HUES6 (cell line): ENCODE results near the gene PCSK6.

ENCODE experiments used
- H3K27ac ChIP-seq: 2 replicates; pipeline ENCODE4 v1.7.0; 2013; ENCODE audit warnings: low read depth, mild to moderate bottlenecking, low read length, inconsistent platforms
- H3K27me3 ChIP-seq: 2 replicates; pipeline ENCODE4 v1.6.1; 2013; ENCODE audit warnings: low read length; ENCODE audit not compliant: control insufficient read depth, insufficient read depth
- H3K36me3 ChIP-seq: 2 replicates; pipeline ENCODE4 v1.6.1; 2013; ENCODE audit warnings: low read length; ENCODE audit not compliant: control insufficient read depth, insufficient read depth
- H3K4me1 ChIP-seq: 2 replicates; pipeline ENCODE4 v1.6.1; 2013; ENCODE audit warnings: low read length; ENCODE audit not compliant: control insufficient read depth, insufficient read depth
- H3K4me3 ChIP-seq: 2 replicates; pipeline ENCODE4 v1.5.1; 2013; ENCODE audit warnings: low read depth, low read length
- H3K9ac ChIP-seq: one replicate; pipeline ENCODE4 v1.6.1; 2013; ENCODE audit warnings: mild to moderate bottlenecking, low read length
- H3K9me3 ChIP-seq: 2 replicates; pipeline ENCODE4 v1.6.1; 2013; ENCODE audit warnings: low read depth, low read length; ENCODE audit not compliant: control insufficient read depth, insufficient read depth

Gene PCSK6

DNA sequence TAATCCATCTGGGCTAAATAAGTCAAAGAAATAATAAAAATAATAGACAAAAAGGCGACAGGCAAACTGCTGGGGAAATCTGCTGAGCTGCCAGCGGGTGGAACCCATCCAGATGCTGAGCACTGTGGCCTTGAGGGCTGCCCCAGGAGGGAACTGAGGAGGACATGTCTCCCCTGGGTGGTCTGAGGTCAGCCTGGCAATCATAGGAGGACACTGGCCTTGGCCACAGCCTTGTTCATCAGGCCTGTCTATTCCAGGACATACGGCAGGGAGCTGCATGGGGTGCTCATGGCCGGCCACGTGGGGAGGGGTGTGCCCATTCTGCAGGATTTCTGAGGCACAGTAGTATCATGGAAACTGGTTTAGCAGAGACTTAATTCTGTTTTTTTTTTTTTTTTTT is 173.0 kb downstream of the PCSK6 start:
- H3K36me3 ChIP-seq = no peaks in the 10 kb centered on the region
- H3K4me1 ChIP-seq = no peaks in the 10 kb centered on the region
- no peak overlapping the region for H3K4me3 ChIP-seq
- no peak overlapping the region for H3K27ac ChIP-seq
- H3K9ac ChIP-seq = no peak overlapping the region
- H3K9me3 ChIP-seq = no peaks in the 10 kb centered on the region
- H3K27me3 ChIP-seq = no peaks in the 10 kb centered on the region

GRCh38 chr15:101315736-101316135 is 173.8 kb downstream of the PCSK6 start:
- no peaks in the 10 kb centered on the region for H3K27me3 ChIP-seq
- H3K4me3 ChIP-seq = no peak overlapping the region
- no peak overlapping the region for H3K9ac ChIP-seq
- H3K27ac ChIP-seq = no peak overlapping the region
- no peaks in the 10 kb centered on the region for H3K9me3 ChIP-seq
- H3K4me1 ChIP-seq = no peaks in the 10 kb centered on the region
- H3K36me3 ChIP-seq = no peaks in the 10 kb centered on the region

DNA sequence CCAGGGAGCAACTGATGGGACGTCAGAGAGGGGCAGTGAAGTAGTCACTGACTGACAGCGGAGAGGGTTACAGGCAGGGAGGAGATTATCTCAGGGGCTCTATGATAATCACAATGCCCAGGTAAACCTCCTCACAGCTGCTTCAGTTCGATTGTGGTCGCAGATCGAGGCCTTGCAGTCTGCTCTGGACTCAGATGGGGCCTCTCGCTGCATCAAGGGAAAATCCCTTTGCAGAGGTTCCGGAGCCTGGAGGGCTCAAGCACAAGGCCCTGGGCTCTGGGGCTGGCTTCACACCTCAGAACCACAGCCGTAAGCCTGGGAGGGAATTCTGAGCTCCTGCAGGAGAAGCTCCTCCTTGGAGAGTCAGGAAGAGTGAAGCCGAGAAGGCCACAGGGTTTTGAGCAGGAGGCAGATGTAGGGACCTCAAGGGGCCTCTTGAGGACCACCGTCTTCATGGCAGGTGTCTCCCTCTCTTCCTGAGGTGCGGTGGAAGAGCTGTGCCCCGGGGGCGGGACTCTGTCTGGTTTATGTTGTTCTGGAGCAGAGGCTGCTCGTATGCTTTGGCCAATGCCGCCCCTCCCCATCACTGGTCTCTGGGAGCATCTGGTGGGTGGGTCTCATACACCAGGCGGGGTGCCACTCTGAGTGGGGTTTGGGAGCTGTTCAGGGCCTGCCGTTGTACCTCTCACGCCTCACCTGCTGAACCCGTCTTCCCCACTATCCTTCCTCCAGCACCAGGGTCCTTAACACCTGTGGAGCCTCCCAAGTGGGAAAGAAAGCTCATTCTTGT is 175.0 kb downstream of the PCSK6 start:
- H3K4me3 ChIP-seq = no peak overlapping the region
- H3K9me3 ChIP-seq = no peaks in the 10 kb centered on the region
- no peak overlapping the region for H3K9ac ChIP-seq
- no peak overlapping the region for H3K27ac ChIP-seq
- no peaks in the 10 kb centered on the region for H3K4me1 ChIP-seq
- no peaks in the 10 kb centered on the region for H3K27me3 ChIP-seq
- H3K36me3 ChIP-seq = no peaks in the 10 kb centered on the region

- H3K27ac ChIP-seq = no peak overlapping the region
- no peaks in the 10 kb centered on the region for H3K36me3 ChIP-seq
- H3K9ac ChIP-seq = no peak overlapping the region
- no peaks in the 10 kb centered on the region for H3K9me3 ChIP-seq
- no peak overlapping the region for H3K4me3 ChIP-seq
- no peaks in the 10 kb centered on the region for H3K4me1 ChIP-seq
- no peaks in the 10 kb centered on the region for H3K27me3 ChIP-seq
These were observed 176.3 kb downstream of the PCSK6 start for GRCh38 chr15:101313041-101313761.

- H3K27me3 ChIP-seq = no peaks in the 10 kb centered on the region
- H3K36me3 ChIP-seq = no peaks in the 10 kb centered on the region
- H3K4me1 ChIP-seq = no peaks in the 10 kb centered on the region
- no peak overlapping the region for H3K27ac ChIP-seq
- no peaks in the 10 kb centered on the region for H3K9me3 ChIP-seq
- no peak overlapping the region for H3K9ac ChIP-seq
- no peak overlapping the region for H3K4me3 ChIP-seq
These were observed 179.0 kb downstream of the PCSK6 start for GRCh38 chr15:101310508-101310907.

DNA sequence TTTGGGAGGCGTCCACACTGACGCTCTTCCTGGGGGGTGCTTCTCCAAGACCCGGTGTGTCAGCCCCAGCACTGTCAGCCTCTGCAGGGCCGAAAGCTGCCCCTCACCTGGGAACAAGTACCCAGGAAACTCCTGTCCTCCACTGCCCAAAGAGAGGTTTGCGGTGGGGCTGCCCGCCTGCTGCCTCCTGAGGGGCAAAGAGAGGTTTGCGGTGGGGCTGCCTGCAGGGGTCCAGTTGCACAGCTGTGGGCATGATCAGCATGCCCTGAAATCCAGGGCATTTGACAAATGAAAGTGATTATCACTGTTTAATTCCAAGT is 179.4 kb downstream of the PCSK6 start:
- Histone ChIP-seq H3K4me1 (no peaks in the 10 kb centered on the region), H3K27ac (no peak overlapping the region), H3K27me3 (no peaks in the 10 kb centered on the region), H3K4me3 (no peak overlapping the region), H3K9me3 (no peaks in the 10 kb centered on the region), H3K36me3 (no peaks in the 10 kb centered on the region), H3K9ac (no peak overlapping the region)

GRCh38 chr15:101309436-101310160 is 179.9 kb downstream of the PCSK6 start:
- Histone ChIP-seq H3K27me3 (no peaks in the 10 kb centered on the region), H3K9ac (no peak overlapping the region), H3K36me3 (no peaks in the 10 kb centered on the region), H3K4me3 (no peak overlapping the region), H3K9me3 (no peaks in the 10 kb centered on the region), H3K27ac (no peak overlapping the region), H3K4me1 (no peaks in the 10 kb centered on the region)

DNA sequence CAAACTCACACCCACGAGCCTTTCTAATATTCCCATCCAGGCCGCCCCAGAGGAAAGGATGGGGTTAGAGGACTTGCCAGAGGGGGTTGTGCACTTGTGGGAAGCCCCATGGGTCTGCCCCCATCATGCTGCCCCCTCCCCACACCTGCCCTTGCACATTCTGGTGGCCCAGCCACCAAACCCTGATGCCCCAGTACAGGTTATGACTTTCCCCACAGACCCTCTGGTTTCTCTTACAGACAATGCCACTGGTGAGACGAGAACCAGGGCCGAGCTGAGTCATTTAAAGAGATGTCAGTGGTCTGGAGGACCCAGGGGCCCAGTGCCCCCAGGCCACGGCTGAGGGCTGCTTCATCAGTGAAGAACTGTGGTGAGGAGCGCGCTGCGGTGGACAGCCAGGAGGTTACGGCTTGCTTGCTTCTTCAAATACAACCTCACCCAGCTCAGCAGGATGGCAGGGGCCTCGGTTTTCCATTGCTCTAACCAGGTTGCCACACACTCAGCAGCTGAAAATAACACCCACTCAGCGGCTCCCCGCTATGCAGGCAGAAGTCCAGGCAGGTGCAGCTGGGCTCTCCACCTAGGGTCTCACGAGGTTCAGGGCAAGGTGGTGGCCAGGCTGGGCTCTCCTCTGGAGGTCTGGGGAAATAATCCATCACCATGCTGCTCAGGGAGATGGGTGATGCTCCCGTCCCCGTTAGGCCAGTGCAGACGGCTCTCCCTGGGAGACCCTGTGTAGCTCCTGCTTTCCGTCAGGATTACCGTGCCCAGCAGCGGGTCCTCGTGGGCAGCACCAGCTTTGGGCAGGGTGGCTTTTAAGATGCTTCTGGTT is 180.7 kb downstream of the PCSK6 start:
- Histone ChIP-seq H3K27me3 (no peaks in the 10 kb centered on the region), H3K9me3 (no peaks in the 10 kb centered on the region), H3K4me3 (no peak overlapping the region), H3K4me1 (no peaks in the 10 kb centered on the region), H3K36me3 (no peaks in the 10 kb centered on the region), H3K9ac (no peak overlapping the region), H3K27ac (no peak overlapping the region)

- H3K9ac ChIP-seq = no peak overlapping the region
- H3K27ac ChIP-seq = no peak overlapping the region
- H3K27me3 ChIP-seq = no peaks in the 10 kb centered on the region
- no peaks in the 10 kb centered on the region for H3K9me3 ChIP-seq
- no peak overlapping the region for H3K4me3 ChIP-seq
- H3K36me3 ChIP-seq = no peaks in the 10 kb centered on the region
- no peaks in the 10 kb centered on the region for H3K4me1 ChIP-seq
These were observed 181.5 kb downstream of the PCSK6 start for GRCh38 chr15:101307897-101308603.

- no peaks in the 10 kb centered on the region for H3K4me1 ChIP-seq
- H3K36me3 ChIP-seq = no peaks in the 10 kb centered on the region
- no peaks in the 10 kb centered on the region for H3K27me3 ChIP-seq
- H3K9me3 ChIP-seq = no peaks in the 10 kb centered on the region
- no peak overlapping the region for H3K9ac ChIP-seq
- H3K4me3 ChIP-seq = no peak overlapping the region
- H3K27ac ChIP-seq = no peak overlapping the region
These were observed 182.2 kb downstream of the PCSK6 start for GRCh38 chr15:101307048-101307896.
